ENCODE results near the gene ATP2B1.

Gene ATP2B1

GRCh38 chr12:89731614-89732013 lies 23.0 kb upstream of the ATP2B1 start:
- TF ChIP-seq, protein P1, sequence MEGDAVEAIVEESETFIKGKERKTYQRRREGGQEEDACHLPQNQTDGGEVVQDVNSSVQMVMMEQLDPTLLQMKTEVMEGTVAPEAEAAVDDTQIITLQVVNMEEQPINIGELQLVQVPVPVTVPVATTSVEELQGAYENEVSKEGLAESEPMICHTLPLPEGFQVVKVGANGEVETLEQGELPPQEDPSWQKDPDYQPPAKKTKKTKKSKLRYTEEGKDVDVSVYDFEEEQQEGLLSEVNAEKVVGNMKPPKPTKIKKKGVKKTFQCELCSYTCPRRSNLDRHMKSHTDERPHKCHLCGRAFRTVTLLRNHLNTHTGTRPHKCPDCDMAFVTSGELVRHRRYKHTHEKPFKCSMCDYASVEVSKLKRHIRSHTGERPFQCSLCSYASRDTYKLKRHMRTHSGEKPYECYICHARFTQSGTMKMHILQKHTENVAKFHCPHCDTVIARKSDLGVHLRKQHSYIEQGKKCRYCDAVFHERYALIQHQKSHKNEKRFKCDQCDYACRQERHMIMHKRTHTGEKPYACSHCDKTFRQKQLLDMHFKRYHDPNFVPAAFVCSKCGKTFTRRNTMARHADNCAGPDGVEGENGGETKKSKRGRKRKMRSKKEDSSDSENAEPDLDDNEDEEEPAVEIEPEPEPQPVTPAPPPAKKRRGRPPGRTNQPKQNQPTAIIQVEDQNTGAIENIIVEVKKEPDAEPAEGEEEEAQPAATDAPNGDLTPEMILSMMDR (IDR thresholded peaks at IDR 0.05; ENCODE audit: low read depth, low read length): no peak
- no peak overlapping the region for H3K4me3 ChIP-seq (ENCODE audit: low read depth, low read length)

DNA sequence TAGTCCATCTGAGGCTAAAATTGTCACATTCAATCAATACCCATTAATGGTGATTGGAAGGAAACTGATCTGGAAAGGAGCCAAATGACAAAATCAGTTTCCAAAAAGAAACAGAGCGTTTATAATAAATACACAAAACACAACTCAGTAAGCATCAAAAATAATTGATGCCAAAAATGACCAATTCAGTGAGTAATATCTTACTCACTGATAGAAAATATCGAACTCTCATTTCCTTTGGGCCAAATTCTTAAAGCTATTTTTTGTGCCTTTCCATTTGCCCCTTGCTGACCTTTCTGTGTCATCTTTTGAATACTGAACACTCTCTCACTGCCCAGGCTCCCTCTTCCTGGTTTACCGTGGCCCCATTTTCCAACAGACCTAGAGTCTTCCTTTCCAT lies 22.5 kb upstream of the ATP2B1 start:
- H3K4me3 ChIP-seq (ENCODE audit: low read depth, low read length): no peak overlapping the region
- TF ChIP-seq, protein P1 (IDR thresholded peaks at IDR 0.05; ENCODE audit: low read depth, low read length): no peak

DNA sequence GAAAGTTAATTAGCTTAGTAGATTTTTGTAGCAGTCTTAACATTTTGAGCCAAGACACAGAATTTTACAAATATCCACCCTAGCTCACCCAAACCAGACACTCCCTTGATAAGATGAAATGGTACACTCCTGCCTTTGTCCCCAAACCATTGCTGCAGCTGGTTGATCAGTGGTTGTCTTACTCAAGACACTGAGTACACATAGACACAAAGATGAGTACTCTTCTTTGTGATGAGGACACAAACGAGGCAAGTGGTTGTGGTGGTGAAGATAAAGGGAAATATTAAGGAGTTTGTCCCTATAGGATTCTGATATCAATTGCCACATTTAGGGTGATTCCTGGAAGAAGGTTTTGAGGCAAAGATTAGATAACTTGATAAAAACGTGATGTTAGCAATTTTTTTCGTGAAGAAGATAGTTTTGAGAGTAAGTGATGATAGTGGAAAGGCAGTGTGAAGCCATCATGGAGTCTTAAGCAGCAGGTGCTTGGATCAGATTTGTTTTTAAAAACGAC lies 21.4 kb upstream of the ATP2B1 start:
- TF ChIP-seq, protein P1 (IDR thresholded peaks at IDR 0.05; ENCODE audit: low read depth, low read length): no peak
- no peak overlapping the region for H3K4me3 ChIP-seq (ENCODE audit: low read depth, low read length)

DNA sequence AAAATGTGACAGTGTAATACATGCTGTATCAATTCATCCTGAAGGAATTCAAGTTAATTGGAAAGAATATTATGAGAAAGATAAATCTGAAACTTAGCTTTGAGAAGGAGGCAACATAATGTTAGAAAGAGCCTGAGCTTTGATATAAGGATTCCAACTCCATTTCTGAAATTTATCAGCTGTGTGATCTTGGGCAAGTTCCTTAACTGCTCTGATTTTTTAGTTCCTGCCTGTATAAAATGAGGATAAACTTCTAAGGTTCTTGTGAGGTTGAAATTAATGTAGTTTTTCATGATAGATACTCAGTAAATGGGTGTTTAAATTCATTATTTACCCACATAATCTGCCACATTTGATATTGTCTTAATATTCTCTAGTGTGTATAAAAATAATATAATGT lies 14.6 kb upstream of the ATP2B1 start:
- no peak overlapping the region for H3K4me3 ChIP-seq (ENCODE audit: low read depth, low read length)
- TF ChIP-seq, protein P1 (IDR thresholded peaks at IDR 0.05; ENCODE audit: low read depth, low read length): no peak

DNA sequence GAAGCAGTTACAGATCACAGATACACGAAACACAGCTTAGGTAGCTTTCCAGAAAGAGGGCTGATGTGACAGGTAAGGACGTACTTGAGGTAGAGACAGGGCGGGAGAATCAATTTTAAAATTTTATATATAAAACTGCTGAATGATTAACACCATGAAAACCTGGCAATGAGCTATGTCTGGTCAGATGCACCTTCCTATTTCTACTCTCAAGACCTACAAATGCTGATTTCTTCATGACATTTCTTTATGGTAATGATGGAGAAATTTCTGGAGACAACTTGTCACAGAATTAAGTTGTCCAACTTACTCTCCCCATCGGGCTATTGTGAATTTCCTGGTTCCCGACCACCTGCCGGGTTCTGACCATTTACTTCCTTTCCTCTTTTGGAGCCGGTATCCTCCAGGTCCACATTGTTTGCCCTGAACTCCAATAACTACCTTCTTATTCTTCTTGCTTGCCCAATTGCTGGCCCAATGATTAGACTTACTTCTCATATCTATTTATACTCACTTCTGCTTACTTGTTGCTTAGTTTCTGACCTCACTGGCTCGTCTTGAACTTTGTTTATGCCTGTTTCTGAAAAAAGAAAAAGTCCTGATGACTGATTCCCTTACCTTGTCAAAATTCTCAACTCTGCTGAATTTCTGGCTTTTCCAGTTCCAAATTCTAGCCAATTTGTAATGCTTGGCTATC lies 12.8 kb upstream of the ATP2B1 start:
- TF ChIP-seq, protein P1 (IDR thresholded peaks at IDR 0.05; ENCODE audit: low read depth, low read length): no peak

GRCh38 chr12:89717759-89718523 lies 9.3 kb upstream of the ATP2B1 start:
- no peak overlapping the region for H3K4me3 ChIP-seq (ENCODE audit: low read depth, low read length)

More for the DNA sequence above, 12.8 kb upstream of the ATP2B1 start:
- no peak overlapping the region for H3K4me3 ChIP-seq (ENCODE audit: low read depth, low read length)

More at GRCh38 chr12:89717759-89718523, 9.3 kb upstream of the ATP2B1 start:
- TF ChIP-seq, protein P1 (IDR thresholded peaks at IDR 0.05; ENCODE audit: low read depth, low read length): no peak
